Measurements from ENCODE around the gene TP53TG3D.
"Not testable (repeated sequence)": the region's sequence is repeated elsewhere in the genome, so short reads cannot be mapped to it uniquely, and the experiment has no call there.

GRCh38 chr16:32263552-32263951 lies 10.5 kb downstream of the TP53TG3D start:
- TF ChIP-seq CTCF (IDR thresholded peaks at IDR 0.05; ENCODE audit: insufficient read depth, low read length, poor library complexity, severe bottlenecking); EZH2phosphoT487 (conservative IDR thresholded peaks at IDR 0.05; ENCODE audit: low read length): not testable (repeated sequence)
